Measurements from ENCODE around the gene VASP. TPM values are rescaled to one million over a fixed set of nuclear protein-coding genes. Genes with fewer than 3 reads are reported as not detected.
A peak's percentile ranks its signal among the peaks of the same experiment; 100 is the strongest.

VASP gene
- total and polyA plus RNA-seq, 2 of the 13 experiments (the other 11 are each of a cell fraction or from before 2014, with no cell fraction given): 41.8 to 67.1 TPM

- TF ChIP-seq SMAD1 (CRISPR knock-in tag; IDR thresholded peaks at IDR 0.05; ENCODE audit: borderline replicate concordance, low read depth) (peak; percentile 87; the same call in 1 of the 2 replicates), EHMT2 (IDR thresholded peaks at IDR 0.05; ENCODE audit: borderline replicate concordance, low read depth, low read length) (no peak), HNRNPUL1 (IDR thresholded peaks at IDR 0.05; ENCODE audit: low read depth, low read length) (no peak), MAFF (IDR thresholded peaks at IDR 0.05; ENCODE audit: low read depth, low read length) (peak; percentile 77), ZFP82 (CRISPR knock-in tag; IDR thresholded peaks at IDR 0.05; ENCODE audit: borderline replicate concordance) (0 out of 2 replicates have a peak, but pooled peaks have one; percentile 5), RFX1 (IDR thresholded peaks at IDR 0.05) (no peak), NFKBIZ (CRISPR knock-in tag; IDR thresholded peaks at IDR 0.05) (no peak), CBX2 (IDR thresholded peaks at IDR 0.05; ENCODE audit: low read depth, low read length) (no peak), CBX2 (CRISPR knock-in tag; IDR thresholded peaks at IDR 0.05; ENCODE audit: low read depth) (no peak), ZNF790 (CRISPR knock-in tag; IDR thresholded peaks at IDR 0.05; ENCODE audit: borderline replicate concordance) (no peak), ZNF879 (CRISPR knock-in tag; IDR thresholded peaks at IDR 0.05) (no peak), ZNF3 (CRISPR knock-in tag; IDR thresholded peaks at IDR 0.05) (no peak), ZNF652 (CRISPR knock-in tag; IDR thresholded peaks at IDR 0.05; ENCODE audit: borderline replicate concordance, low read depth) (no peak), HIVEP1 (CRISPR knock-in tag; IDR thresholded peaks at IDR 0.05) (no peak), ZNF556 (CRISPR knock-in tag; IDR thresholded peaks at IDR 0.05; ENCODE audit: borderline replicate concordance) (no peak), ZNF781 (CRISPR knock-in tag; IDR thresholded peaks at IDR 0.05; ENCODE audit: borderline replicate concordance, not compliant biosample characterization) (no peak), NCOA5 (CRISPR knock-in tag; IDR thresholded peaks at IDR 0.05) (no peak), FOXJ3 (CRISPR knock-in tag; IDR thresholded peaks at IDR 0.05; ENCODE audit: borderline replicate concordance) (no peak), HNRNPLL (IDR thresholded peaks at IDR 0.05; ENCODE audit: low read depth, low read length, poor library complexity, severe bottlenecking) (peak; percentile 48), SMC3 (IDR thresholded peaks at IDR 0.05; ENCODE audit: low read length) (peak; percentile 48), SP4 (CRISPR knock-in tag; IDR thresholded peaks at IDR 0.05) (peak; percentile 15; the same call in 1 of the 2 replicates), POGZ (CRISPR knock-in tag; IDR thresholded peaks at IDR 0.05) (peak; percentile 33; the same call in 1 of the 2 replicates), ZNF207 (IDR thresholded peaks at IDR 0.05; ENCODE audit: borderline replicate concordance) (no peak), KDM5B (CRISPR knock-in tag; IDR thresholded peaks at IDR 0.05; ENCODE audit: borderline replicate concordance) (peak; percentile 43; the same call in 1 of the 2 replicates), ZNF543 (CRISPR knock-in tag; IDR thresholded peaks at IDR 0.05) (no peak)
- TF ChIP-seq, protein P1, sequence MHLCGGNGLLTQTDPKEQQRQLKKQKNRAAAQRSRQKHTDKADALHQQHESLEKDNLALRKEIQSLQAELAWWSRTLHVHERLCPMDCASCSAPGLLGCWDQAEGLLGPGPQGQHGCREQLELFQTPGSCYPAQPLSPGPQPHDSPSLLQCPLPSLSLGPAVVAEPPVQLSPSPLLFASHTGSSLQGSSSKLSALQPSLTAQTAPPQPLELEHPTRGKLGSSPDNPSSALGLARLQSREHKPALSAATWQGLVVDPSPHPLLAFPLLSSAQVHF (CRISPR knock-in tag; IDR thresholded peaks at IDR 0.05): no peak
- TF ChIP-seq, protein P2, sequence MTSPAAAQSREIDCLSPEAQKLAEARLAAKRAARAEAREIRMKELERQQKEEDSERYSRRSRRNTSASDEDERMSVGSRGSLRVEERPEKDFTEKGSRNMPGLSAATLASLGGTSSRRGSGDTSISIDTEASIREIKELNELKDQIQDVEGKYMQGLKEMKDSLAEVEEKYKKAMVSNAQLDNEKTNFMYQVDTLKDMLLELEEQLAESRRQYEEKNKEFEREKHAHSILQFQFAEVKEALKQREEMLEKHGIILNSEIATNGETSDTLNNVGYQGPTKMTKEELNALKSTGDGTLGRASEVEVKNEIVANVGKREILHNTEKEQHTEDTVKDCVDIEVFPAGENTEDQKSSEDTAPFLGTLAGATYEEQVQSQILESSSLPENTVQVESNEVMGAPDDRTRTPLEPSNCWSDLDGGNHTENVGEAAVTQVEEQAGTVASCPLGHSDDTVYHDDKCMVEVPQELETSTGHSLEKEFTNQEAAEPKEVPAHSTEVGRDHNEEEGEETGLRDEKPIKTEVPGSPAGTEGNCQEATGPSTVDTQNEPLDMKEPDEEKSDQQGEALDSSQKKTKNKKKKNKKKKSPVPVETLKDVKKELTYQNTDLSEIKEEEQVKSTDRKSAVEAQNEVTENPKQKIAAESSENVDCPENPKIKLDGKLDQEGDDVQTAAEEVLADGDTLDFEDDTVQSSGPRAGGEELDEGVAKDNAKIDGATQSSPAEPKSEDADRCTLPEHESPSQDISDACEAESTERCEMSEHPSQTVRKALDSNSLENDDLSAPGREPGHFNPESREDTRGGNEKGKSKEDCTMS (CRISPR knock-in tag; conservative IDR thresholded peaks at IDR 0.05): no peak
Observed at GRCh38 chr19:45485305-45486077, 21.8 kb upstream of the VASP start (continued).
